A549 (cell line): ENCODE data around the gene FLT3LG. TPM values are rescaled to one million over a fixed set of nuclear protein-coding genes. Genes with fewer than 3 reads are reported as not detected.

Experiments used
- ATAC-seq, 2 experiments: fragments of 200-7000 bp in 1 of 2; fragments of >200 bp in 1 of 2; cut with Nextera tagmentation in 1 of 2; cut with Tn5 transposase in 1 of 2; 3 replicates each; pipeline versions ENCODE4 v1.8.0 to v1.9.1; 2018 to 2020; ENCODE audit warnings: mild to moderate bottlenecking in 1 of 2, moderate library complexity in 1 of 2
- CTCF ChIA-PET: fragments of 300-600 bp; sonication (Branson Sonifier 250); formaldehyde crosslinking; extraction: SDS; loops from one replicate; lab custom pipeline; 2021; ENCODE audit warnings: antibody characterized with exemption, inconsistent platforms; lab: Yijun Ruan, JAX
- POLR2A ChIA-PET: fragments of 350-600 bp; formaldehyde crosslinking; extraction: SDS; loops from one replicate; lab custom pipeline; 2021; ENCODE audit warnings: antibody characterized with exemption, inconsistent platforms; lab: Yijun Ruan, JAX
- DNase-seq, 2 experiments: peaks; one replicate each; pipeline versions ENCODE4 v3.0.0 to v3.0.0-alpha.2; 2011 to 2016; ENCODE audit warnings: low read depth in 1 of 2, low spot score in 1 of 2
- FAIRE-seq: peaks from 2 replicates; lab custom pipeline; 2011; peaks lifted over from hg19 to GRCh38; lab: Jason Lieb, UNC
- H3K27ac ChIP-seq, 2 experiments: fragments of >200 bp; sonication (Bioruptor Twin); formaldehyde crosslinking; 3 replicates each; pipeline ENCODE4 v1.5.1; 2016 to 2017
- H3K4me1 ChIP-seq: fragments of >200 bp; sonication (Bioruptor Twin); formaldehyde crosslinking; 3 replicates; pipeline ENCODE4 v1.6.1; 2016
- H3K4me2 ChIP-seq: fragments of >200 bp; sonication (Bioruptor Twin); formaldehyde crosslinking; 3 replicates; pipeline ENCODE4 v1.6.1; 2016
- H3K4me3 ChIP-seq: fragments of >200 bp; sonication (Bioruptor Twin); formaldehyde crosslinking; 3 replicates; pipeline ENCODE4 v1.5.1; 2016
- H3K9me3 ChIP-seq: fragments of >200 bp; sonication (Bioruptor Twin); formaldehyde crosslinking; 3 replicates; pipeline ENCODE4 v1.6.1; 2016
- BHLHE40 ChIP-seq: IDR thresholded peaks from 2 replicates; pipeline ENCODE4 v1.6.1; 2012; ENCODE audit warnings: low read depth, low read length, inconsistent platforms
- CBX8 ChIP-seq: fragments of 200-600 bp; sonication (generic); IDR thresholded peaks from 2 replicates; pipeline ENCODE4 v1.6.1; 2016
- CEBPB ChIP-seq, 2 experiments: fragments of >200 bp in 1 of 2; sonication (Bioruptor Twin) in 1 of 2; formaldehyde crosslinking in 1 of 2; IDR thresholded peaks; 2 replicates each; pipeline ENCODE4 v1.6.1; 2012 to 2016
- CHD4 ChIP-seq: fragments of 200-600 bp; sonication (generic); IDR thresholded peaks from 2 replicates; pipeline ENCODE4 v1.6.1; 2016; ENCODE audit warnings: antibody characterized with exemption, mild to moderate bottlenecking, borderline replicate concordance
- EP300 ChIP-seq, 2 experiments: fragments of >200 bp; sonication (Bioruptor Twin); formaldehyde crosslinking; IDR thresholded peaks; 2 replicates in 1 of 2; 3 replicates in 1 of 2; pipeline ENCODE4 v1.6.1; 2016 to 2017
- FOSB ChIP-seq: fragments of 250-450 bp; sonication (Bioruptor Pico); IDR thresholded peaks from 2 replicates; pipeline ENCODE4 v1.5.0; 2020; ENCODE audit warnings: mild to moderate bottlenecking, moderate library complexity
- FOXS1 ChIP-seq: fragments of 250-450 bp; sonication (Bioruptor Pico); IDR thresholded peaks from 2 replicates; pipeline ENCODE4 v1.5.0; 2020; ENCODE audit warnings: mild to moderate bottlenecking, moderate library complexity
- GATA3 ChIP-seq: IDR thresholded peaks from 2 replicates; pipeline ENCODE4 v1.6.1; 2012; ENCODE audit warnings: borderline replicate concordance
- HEYL ChIP-seq: fragments of 250-450 bp; sonication (Bioruptor Pico); IDR thresholded peaks from 2 replicates; pipeline ENCODE4 v1.8.0; 2021; ENCODE audit warnings: mild to moderate bottlenecking, moderate library complexity
- HOXB5 ChIP-seq: fragments of 250-450 bp; sonication (Bioruptor Pico); IDR thresholded peaks from 2 replicates; pipeline ENCODE4 v1.5.0; 2020; ENCODE audit warnings: mild to moderate bottlenecking, moderate library complexity
- KDM5A ChIP-seq: fragments of 200-600 bp; sonication (generic); IDR thresholded peaks from 2 replicates; pipeline ENCODE4 v1.6.1; 2016; ENCODE audit warnings: antibody characterized with exemption, mild to moderate bottlenecking
- MAFK ChIP-seq: fragments of 450-650 bp; IDR thresholded peaks from 2 replicates; pipeline ENCODE4 v1.6.1; 2014; ENCODE audit not compliant: partially characterized antibody
- NFE2L2 ChIP-seq: fragments of 150-350 bp; conservative IDR thresholded peaks from 2 replicates; pipeline ENCODE4 v1.6.1; 2014; ENCODE audit warnings: low read length
- SREBF2 ChIP-seq: fragments of 450-650 bp; IDR thresholded peaks from 2 replicates; pipeline ENCODE4 v1.6.1; 2014; ENCODE audit warnings: mild to moderate bottlenecking, moderate library complexity
- ZSCAN20 ChIP-seq: fragments of 250-450 bp; sonication (Bioruptor Pico); IDR thresholded peaks from 2 replicates; pipeline ENCODE4 v1.8.0; 2022; ENCODE audit warnings: mild to moderate bottlenecking, moderate library complexity
- WGBS: methylation state at CpG from one replicate; pipeline ENCODE4 v1.1.6; 2017; ENCODE audit errors: missing lambda C conversion rate; 5-methylcytosine and 5-hydroxymethylcytosine counted together
- polyA plus RNA-seq, 4 experiments: library from polyadenylated mRNA; depleted of rRNA in 3 of 4; stranded (reverse); fragments of >200 nt; fragmentation: RNase III in 1 of 4; extraction: RNeasy Plus Mini Kit Qiagen cat#74134 plus additional on column Dnase treatment in 1 of 4; gene quantifications; 2 replicates in 3 of 4; 3 replicates in 1 of 4; pipeline ENCODE4 v1.2.3, GENCODE V29; 2011 to 2017
- TF ChIP-seq, protein P1 (sequence below): fragments of 250-450 bp; sonication (Bioruptor Pico); IDR thresholded peaks from 2 replicates; pipeline ENCODE4 v1.5.0; 2020; ENCODE audit warnings: low read depth, mild to moderate bottlenecking, moderate library complexity
- TF ChIP-seq, protein P2 (sequence below): fragments of 200-600 bp; sonication (generic); IDR thresholded peaks from 2 replicates; pipeline ENCODE4 v1.6.1; 2016; ENCODE audit warnings: antibody characterized with exemption, mild to moderate bottlenecking, moderate library complexity
- TF ChIP-seq, protein P3 (sequence below): IDR thresholded peaks from 2 replicates; pipeline ENCODE4 v1.6.1; 2012
- TF ChIP-seq, protein P4 (sequence below): fragments of 150-350 bp; IDR thresholded peaks from 2 replicates; pipeline ENCODE4 v1.6.1; 2014; ENCODE audit warnings: low read depth, mild to moderate bottlenecking, low read length
- TF ChIP-seq, protein P5 (sequence below): fragments of >200 bp; sonication (Bioruptor Twin); formaldehyde crosslinking; IDR thresholded peaks from 2 replicates; pipeline ENCODE4 v1.6.1; 2016

The FLT3LG gene
- polyA plus RNA-seq, 2 of the 4 experiments (the other 2 are of a cell fraction) = 0.58 to 0.99 TPM

DNA sequence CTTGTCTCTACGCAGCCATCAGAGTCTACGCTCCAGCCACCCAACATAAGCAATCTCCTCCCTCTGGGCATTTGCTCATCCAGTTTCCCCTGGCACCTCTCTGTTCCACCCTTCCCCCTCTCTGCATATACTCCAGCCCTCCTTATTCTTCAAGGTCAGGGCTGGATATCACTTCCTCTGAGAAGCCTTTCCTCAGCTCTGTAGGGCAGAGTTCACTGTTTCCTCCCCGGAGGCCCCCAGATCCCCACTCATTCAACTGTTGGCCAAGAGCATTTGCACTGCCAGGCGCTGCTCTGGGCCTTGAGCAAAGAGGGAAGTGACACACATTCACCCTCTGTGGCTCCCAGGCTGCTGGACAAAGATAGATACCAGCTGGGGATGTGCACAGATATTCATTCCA lies 41.8 kb downstream of the FLT3LG start (continued):
- TF ChIP-seq, protein P1, sequence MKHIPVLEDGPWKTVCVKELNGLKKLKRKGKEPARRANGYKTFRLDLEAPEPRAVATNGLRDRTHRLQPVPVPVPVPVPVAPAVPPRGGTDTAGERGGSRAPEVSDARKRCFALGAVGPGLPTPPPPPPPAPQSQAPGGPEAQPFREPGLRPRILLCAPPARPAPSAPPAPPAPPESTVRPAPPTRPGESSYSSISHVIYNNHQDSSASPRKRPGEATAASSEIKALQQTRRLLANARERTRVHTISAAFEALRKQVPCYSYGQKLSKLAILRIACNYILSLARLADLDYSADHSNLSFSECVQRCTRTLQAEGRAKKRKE (CRISPR knock-in tag) = no peak

- no peak overlapping the region for H3K4me2 ChIP-seq
- TF ChIP-seq, protein P2, sequence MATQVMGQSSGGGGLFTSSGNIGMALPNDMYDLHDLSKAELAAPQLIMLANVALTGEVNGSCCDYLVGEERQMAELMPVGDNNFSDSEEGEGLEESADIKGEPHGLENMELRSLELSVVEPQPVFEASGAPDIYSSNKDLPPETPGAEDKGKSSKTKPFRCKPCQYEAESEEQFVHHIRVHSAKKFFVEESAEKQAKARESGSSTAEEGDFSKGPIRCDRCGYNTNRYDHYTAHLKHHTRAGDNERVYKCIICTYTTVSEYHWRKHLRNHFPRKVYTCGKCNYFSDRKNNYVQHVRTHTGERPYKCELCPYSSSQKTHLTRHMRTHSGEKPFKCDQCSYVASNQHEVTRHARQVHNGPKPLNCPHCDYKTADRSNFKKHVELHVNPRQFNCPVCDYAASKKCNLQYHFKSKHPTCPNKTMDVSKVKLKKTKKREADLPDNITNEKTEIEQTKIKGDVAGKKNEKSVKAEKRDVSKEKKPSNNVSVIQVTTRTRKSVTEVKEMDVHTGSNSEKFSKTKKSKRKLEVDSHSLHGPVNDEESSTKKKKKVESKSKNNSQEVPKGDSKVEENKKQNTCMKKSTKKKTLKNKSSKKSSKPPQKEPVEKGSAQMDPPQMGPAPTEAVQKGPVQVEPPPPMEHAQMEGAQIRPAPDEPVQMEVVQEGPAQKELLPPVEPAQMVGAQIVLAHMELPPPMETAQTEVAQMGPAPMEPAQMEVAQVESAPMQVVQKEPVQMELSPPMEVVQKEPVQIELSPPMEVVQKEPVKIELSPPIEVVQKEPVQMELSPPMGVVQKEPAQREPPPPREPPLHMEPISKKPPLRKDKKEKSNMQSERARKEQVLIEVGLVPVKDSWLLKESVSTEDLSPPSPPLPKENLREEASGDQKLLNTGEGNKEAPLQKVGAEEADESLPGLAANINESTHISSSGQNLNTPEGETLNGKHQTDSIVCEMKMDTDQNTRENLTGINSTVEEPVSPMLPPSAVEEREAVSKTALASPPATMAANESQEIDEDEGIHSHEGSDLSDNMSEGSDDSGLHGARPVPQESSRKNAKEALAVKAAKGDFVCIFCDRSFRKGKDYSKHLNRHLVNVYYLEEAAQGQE = no peak
- no peak for TF ChIP-seq GATA3
- TF ChIP-seq CHD4 = no peak
- TF ChIP-seq HOXB5 (CRISPR knock-in tag) = no peak
- no peak for TF ChIP-seq FOXS1
- TF ChIP-seq, protein P3, sequence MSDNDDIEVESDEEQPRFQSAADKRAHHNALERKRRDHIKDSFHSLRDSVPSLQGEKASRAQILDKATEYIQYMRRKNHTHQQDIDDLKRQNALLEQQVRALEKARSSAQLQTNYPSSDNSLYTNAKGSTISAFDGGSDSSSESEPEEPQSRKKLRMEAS = no peak
- no peak for TF ChIP-seq KDM5A
- no peak for TF ChIP-seq CBX8
- TF ChIP-seq MAFK = no peak
- TF ChIP-seq CEBPB (IDR thresholded peaks at IDR 0.05) = no peak
- TF ChIP-seq EP300 (IDR thresholded peaks at IDR 0.05) = no peak
- no peak for TF ChIP-seq NFE2L2
- no peak for TF ChIP-seq SREBF2
- TF ChIP-seq HEYL (CRISPR knock-in tag) = no peak
- TF ChIP-seq, protein P4, sequence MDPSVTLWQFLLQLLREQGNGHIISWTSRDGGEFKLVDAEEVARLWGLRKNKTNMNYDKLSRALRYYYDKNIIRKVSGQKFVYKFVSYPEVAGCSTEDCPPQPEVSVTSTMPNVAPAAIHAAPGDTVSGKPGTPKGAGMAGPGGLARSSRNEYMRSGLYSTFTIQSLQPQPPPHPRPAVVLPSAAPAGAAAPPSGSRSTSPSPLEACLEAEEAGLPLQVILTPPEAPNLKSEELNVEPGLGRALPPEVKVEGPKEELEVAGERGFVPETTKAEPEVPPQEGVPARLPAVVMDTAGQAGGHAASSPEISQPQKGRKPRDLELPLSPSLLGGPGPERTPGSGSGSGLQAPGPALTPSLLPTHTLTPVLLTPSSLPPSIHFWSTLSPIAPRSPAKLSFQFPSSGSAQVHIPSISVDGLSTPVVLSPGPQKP = no peak
- TF ChIP-seq ZSCAN20 (CRISPR knock-in tag) = no peak
- H3K4me1 ChIP-seq = 0 out of 3 replicates have a peak, but pooled peaks cover 6% of the 10 kb centered on the region
- H3K9me3 ChIP-seq = no peaks in the 10 kb centered on the region
- WGBS = 87% methylated on average over 3 of the region's 3 CpGs
- ATAC-seq (no peak), DNase-seq (no peak), FAIRE-seq (no peak)
- H3K27ac ChIP-seq = no peak overlapping the region
- ChIA-PET POLR2A (no interaction called here), CTCF (interaction anchor here (0.6 to 4.1 kb wide), 8 partner anchors 10 to 319 kb away, joined by 3 to 24 read pairs (median 4); partner anchors contain the start of gene RCN3)
- no peak overlapping the region for H3K4me3 ChIP-seq
These were observed 44.0 kb downstream of the FLT3LG start for GRCh38 chr19:49518033-49518432.

- Histone ChIP-seq H3K4me3 (no peak overlapping the region), H3K9me3 (no peaks in the 10 kb centered on the region), H3K4me2 (no peak overlapping the region), H3K4me1 (no peaks in the 10 kb centered on the region), H3K27ac (no peak overlapping the region)
- FAIRE-seq (no peak), ATAC-seq (peak in 1 of 2 experiments; percentile 25; a peak in 3 of 6 replicates), DNase-seq (no peak)
- TF ChIP-seq, protein P5, sequence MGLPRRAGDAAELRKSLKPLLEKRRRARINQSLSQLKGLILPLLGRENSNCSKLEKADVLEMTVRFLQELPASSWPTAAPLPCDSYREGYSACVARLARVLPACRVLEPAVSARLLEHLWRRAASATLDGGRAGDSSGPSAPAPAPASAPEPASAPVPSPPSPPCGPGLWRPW = no peak
- TF ChIP-seq CEBPB (IDR thresholded peaks at IDR 0.05) = no peak
- peak; percentile 63 for TF ChIP-seq MAFK
- TF ChIP-seq BHLHE40 = no peak
- TF ChIP-seq FOSB (CRISPR knock-in tag) = no peak
- CTCF ChIA-PET = interaction anchor here (1.0 to 4.1 kb wide), 11 partner anchors 9 to 50 kb away, joined by 3 to 24 read pairs (median 7); no protein-coding TSS in a partner anchor
- POLR2A ChIA-PET = interaction anchor here (0.7 kb wide), 1 partner anchor 25 kb away, joined by 3 read pairs; the partner anchor contains the start of gene RPS11
- WGBS = 81% methylated on average over 13 of the region's 13 CpGs
These were observed 46.8 kb downstream of the FLT3LG start for GRCh38 chr19:49520705-49521319.
